Neural progenitor cell (in vitro differentiated cells): ENCODE results near the gene LRIG3. TPM values are rescaled to one million over a fixed set of nuclear protein-coding genes. Genes with fewer than 3 reads are reported as not detected.

Experiments used
- DNase-seq: peaks from one replicate; pipeline ENCODE4 v3.0.0-alpha.2; 2016; ENCODE audit warnings: low spot score
- H2AFZ ChIP-seq: fragments of 200-600 bp; sonication (generic); replicated peaks from 2 replicates; pipeline ENCODE4 v1.6.1; 2016; ENCODE audit warnings: antibody characterized with exemption
- H3F3A ChIP-seq: fragments of 200-600 bp; sonication (generic); 2 replicates; pipeline ENCODE4 v1.6.1; 2016; ENCODE audit warnings: antibody characterized with exemption, low read depth
- H3K27ac ChIP-seq: fragments of 200-600 bp; sonication (generic); 2 replicates; pipeline ENCODE4 v1.5.1; 2016; ENCODE audit warnings: mild to moderate bottlenecking
- H3K27me3 ChIP-seq: fragments of 200-600 bp; sonication (generic); 2 replicates; pipeline ENCODE4 v1.6.1; 2016; ENCODE audit warnings: mild to moderate bottlenecking, moderate library complexity
- H3K36me3 ChIP-seq: fragments of 200-600 bp; sonication (generic); 2 replicates; pipeline ENCODE4 v1.5.1; 2016
- H3K4me1 ChIP-seq: fragments of 200-600 bp; sonication (generic); 2 replicates; pipeline ENCODE4 v1.6.1; 2016; ENCODE audit warnings: mixed run types
- H3K4me2 ChIP-seq: fragments of 200-600 bp; sonication (generic); 2 replicates; pipeline ENCODE4 v1.6.1; 2016
- H3K4me3 ChIP-seq: fragments of 200-600 bp; sonication (generic); 2 replicates; pipeline ENCODE4 v1.5.1; 2016
- H3K79me2 ChIP-seq: fragments of 200-600 bp; sonication (generic); 2 replicates; pipeline ENCODE4 v1.6.1; 2016; ENCODE audit warnings: low read depth
- H3K9ac ChIP-seq: fragments of 200-600 bp; sonication (generic); 2 replicates; pipeline ENCODE4 v1.6.1; 2016
- H3K9me3 ChIP-seq: fragments of 200-600 bp; sonication (generic); 2 replicates; pipeline ENCODE4 v1.5.1; 2016; ENCODE audit warnings: low read depth
- H4K20me1 ChIP-seq: fragments of 200-600 bp; sonication (generic); 2 replicates; pipeline ENCODE4 v1.6.1; 2016; ENCODE audit warnings: low read depth
- H3K27ac Mint-ChIP-seq: 3 replicates; pipeline ENCODE4 v1.8.0; 2021; ENCODE audit warnings: mixed read lengths
- H3K27me3 Mint-ChIP-seq: 2 replicates; pipeline ENCODE4 v1.8.0; 2022; ENCODE audit warnings: low read depth, mild to moderate bottlenecking, inconsistent platforms, moderate library complexity, mixed read lengths; ENCODE audit not compliant: insufficient read depth
- H3K36me3 Mint-ChIP-seq: 3 replicates; pipeline ENCODE4 v1.8.0; 2021; ENCODE audit warnings: mixed read lengths
- H3K4me1 Mint-ChIP-seq: 3 replicates; pipeline ENCODE4 v1.8.0; 2021; ENCODE audit warnings: mixed read lengths
- H3K4me3 Mint-ChIP-seq: 3 replicates; pipeline ENCODE4 v1.8.0; 2021; ENCODE audit warnings: mild to moderate bottlenecking, moderate library complexity, mixed read lengths
- H3K9me3 Mint-ChIP-seq: 3 replicates; pipeline ENCODE4 v1.8.0; 2020; ENCODE audit warnings: mixed read lengths
- CTCF ChIP-seq: fragments of 200-600 bp; sonication (generic); IDR thresholded peaks from 2 replicates; pipeline ENCODE4 v1.5.1; 2017; ENCODE audit warnings: antibody characterized with exemption, mild to moderate bottlenecking
- EZH2 ChIP-seq: fragments of 200-600 bp; sonication (generic); IDR thresholded peaks from 2 replicates; pipeline ENCODE4 v1.6.1; 2017; ENCODE audit warnings: antibody characterized with exemption, mild to moderate bottlenecking, moderate library complexity
- EZH2phosphoT487 ChIP-seq: fragments of 200-600 bp; sonication (generic); IDR thresholded peaks from 2 replicates; pipeline ENCODE4 v1.6.1; 2017; ENCODE audit warnings: antibody characterized with exemption
- total RNA-seq: library from RNA; depleted of rRNA; stranded (reverse); fragments of >200 nt; gene quantifications from 2 replicates; pipeline ENCODE4 v1.2.3, GENCODE V29; 2015; ENCODE audit warnings: low replicate concordance

LRIG3 gene
- total RNA-seq, 1 donor from 2014 or later = 67.5 TPM

- H3K9me3 Mint-ChIP-seq = peaks cover 13% of the 10 kb centered on the region
- no peak overlapping the region for H2AFZ ChIP-seq
- no peak overlapping the region for H3K4me3 Mint-ChIP-seq
- no peaks in the 10 kb centered on the region for H3K27me3 ChIP-seq
- H3K27ac ChIP-seq = no peak overlapping the region
- no peak overlapping the region for H3K4me2 ChIP-seq
- H3K36me3 ChIP-seq = no peaks in the 10 kb centered on the region
- no peaks in the 10 kb centered on the region for H3K4me1 Mint-ChIP-seq
- H3K4me1 ChIP-seq = no peaks in the 10 kb centered on the region
- H3K27ac Mint-ChIP-seq = no peak overlapping the region
- no peak overlapping the region for H3K4me3 ChIP-seq
- H4K20me1 ChIP-seq = no peaks in the 10 kb centered on the region
- DNase-seq = no peak
- H3K27me3 Mint-ChIP-seq = no peaks in the 10 kb centered on the region
- TF ChIP-seq EZH2phosphoT487 (no peak), EZH2 (no peak)
- no peaks in the 10 kb centered on the region for H3K36me3 Mint-ChIP-seq
- no peaks in the 10 kb centered on the region for H3K9me3 ChIP-seq
- H3F3A ChIP-seq = no peaks in the 10 kb centered on the region
- H3K79me2 ChIP-seq = no peaks in the 10 kb centered on the region
- no peak overlapping the region for H3K9ac ChIP-seq
These were observed 86.5 kb downstream of the LRIG3 start for GRCh38 chr12:58833853-58834252.

- no peaks in the 10 kb centered on the region for H3K4me1 Mint-ChIP-seq
- Histone ChIP-seq H3F3A (no peaks in the 10 kb centered on the region), H3K9me3 (no peaks in the 10 kb centered on the region), H3K79me2 (no peaks in the 10 kb centered on the region), H4K20me1 (no peaks in the 10 kb centered on the region), H3K4me2 (no peak overlapping the region), H3K27ac (no peak overlapping the region), H3K27me3 (no peaks in the 10 kb centered on the region), H3K9ac (no peak overlapping the region), H2AFZ (no peak overlapping the region), H3K4me3 (no peak overlapping the region), H3K36me3 (no peaks in the 10 kb centered on the region), H3K4me1 (no peaks in the 10 kb centered on the region)
- no peaks in the 10 kb centered on the region for H3K27me3 Mint-ChIP-seq
- no peak for TF ChIP-seq CTCF
- TF ChIP-seq EZH2 = no peak
- no peak for TF ChIP-seq EZH2phosphoT487
- H3K36me3 Mint-ChIP-seq = no peaks in the 10 kb centered on the region
- no peak overlapping the region for H3K27ac Mint-ChIP-seq
- H3K4me3 Mint-ChIP-seq = no peak overlapping the region
- DNase-seq = no peak
- peaks cover 13% of the 10 kb centered on the region for H3K9me3 Mint-ChIP-seq
These were observed 87.4 kb downstream of the LRIG3 start for GRCh38 chr12:58832920-58833319.
